GM19193 (cell line): Measurements from ENCODE around the gene MCC.

Experiments used
- POLR2A ChIP-seq: IDR thresholded peaks from 4 replicates; pipeline ENCODE4 v1.6.1; 2011; ENCODE audit not compliant: insufficient read depth, insufficient read length; ENCODE audit errors: extremely low read depth

MCC gene

GRCh38 chr5:113359419-113359818, 128.8 kb downstream of the MCC start:
- no peak for TF ChIP-seq POLR2A

GRCh38 chr5:113358696-113359095, 129.6 kb downstream of the MCC start:
- no peak for TF ChIP-seq POLR2A

- TF ChIP-seq POLR2A: no peak
These were observed 130.4 kb downstream of the MCC start for GRCh38 chr5:113357696-113358476.

GRCh38 chr5:113356487-113356886, 131.8 kb downstream of the MCC start:
- no peak for TF ChIP-seq POLR2A

GRCh38 chr5:113354055-113354454, 134.2 kb downstream of the MCC start:
- no peak for TF ChIP-seq POLR2A

- no peak for TF ChIP-seq POLR2A
These were observed 140.7 kb downstream of the MCC start for GRCh38 chr5:113347572-113347971.

GRCh38 chr5:113344973-113345940, 143.0 kb downstream of the MCC start:
- TF ChIP-seq POLR2A: no peak

- TF ChIP-seq POLR2A: no peak
These were observed 144.9 kb downstream of the MCC start for GRCh38 chr5:113343343-113343742.

GRCh38 chr5:113340537-113340936, 147.7 kb downstream of the MCC start:
- no peak for TF ChIP-seq POLR2A

- TF ChIP-seq POLR2A: no peak
These were observed 149.6 kb downstream of the MCC start for GRCh38 chr5:113338628-113339027.

GRCh38 chr5:113337515-113338415, 150.5 kb downstream of the MCC start:
- TF ChIP-seq POLR2A: no peak

GRCh38 chr5:113336975-113337374, 151.3 kb downstream of the MCC start:
- TF ChIP-seq POLR2A: no peak

GRCh38 chr5:113333411-113333810, 154.8 kb downstream of the MCC start:
- TF ChIP-seq POLR2A: no peak

- TF ChIP-seq POLR2A: no peak
These were observed 157.1 kb downstream of the MCC start for GRCh38 chr5:113331209-113331551.
